Measurements from ENCODE around the gene GNG7.

- TF ChIP-seq CTCF (conservative IDR thresholded peaks at IDR 0.05 in 1 of 2, IDR thresholded peaks at IDR 0.05 in 1 of 2; ENCODE audit: extremely low read depth in 1 of 2, insufficient read depth in 1 of 2, low read depth in 1 of 2, low read length in 2 of 2) (peak; percentile 10 to 45), EZH2 (IDR thresholded peaks at IDR 0.05; ENCODE audit: borderline replicate concordance, low read length) (no peak)
Measured at GRCh38 chr19:2478278-2478755, 224.2 kb downstream of the GNG7 start.

Measured in mammary epithelial cell (primary cell).